Measurements from ENCODE around the gene MRPL57. TPM values are rescaled to one million over a fixed set of nuclear protein-coding genes. Genes with fewer than 3 reads are reported as not detected.

Gene MRPL57
- total and polyA plus RNA-seq, 2 of the 8 experiments (the other 6 are each of a cell fraction or from before 2014, with no cell fraction given) = 29.9 to 34.1 TPM

GRCh38 chr13:21221268-21221667 lies 44.8 kb downstream of the MRPL57 start (continued):
- no peak for TF ChIP-seq ATF3 (IDR thresholded peaks at IDR 0.05; ENCODE audit: insufficient read depth, low read depth, low read length)
- TF ChIP-seq NRF1 (IDR thresholded peaks at IDR 0.05; ENCODE audit: low read depth, low read length) = no peak
- no peak for TF ChIP-seq SIN3A (conservative IDR thresholded peaks at IDR 0.05 in 1 of 2, IDR thresholded peaks at IDR 0.05 in 1 of 2; ENCODE audit: low read depth in 1 of 2, low read length in 2 of 2)
- no peak for TF ChIP-seq POU5F1 (IDR thresholded peaks at IDR 0.05; ENCODE audit: low read depth, low read length)

Data from H1 (cell line).